GM12872 (cell line): ENCODE data around the gene AMDHD2.
A peak's percentile ranks its signal among the peaks of the same experiment; 100 is the strongest.

Source experiments
- TF ChIP-seq, protein P1 (sequence below): IDR thresholded peaks from 3 replicates; pipeline ENCODE4 v1.5.1; 2011; ENCODE audit warnings: low read depth, mild to moderate bottlenecking, low read length, moderate library complexity; ENCODE audit not compliant: insufficient read depth

The AMDHD2 gene

DNA sequence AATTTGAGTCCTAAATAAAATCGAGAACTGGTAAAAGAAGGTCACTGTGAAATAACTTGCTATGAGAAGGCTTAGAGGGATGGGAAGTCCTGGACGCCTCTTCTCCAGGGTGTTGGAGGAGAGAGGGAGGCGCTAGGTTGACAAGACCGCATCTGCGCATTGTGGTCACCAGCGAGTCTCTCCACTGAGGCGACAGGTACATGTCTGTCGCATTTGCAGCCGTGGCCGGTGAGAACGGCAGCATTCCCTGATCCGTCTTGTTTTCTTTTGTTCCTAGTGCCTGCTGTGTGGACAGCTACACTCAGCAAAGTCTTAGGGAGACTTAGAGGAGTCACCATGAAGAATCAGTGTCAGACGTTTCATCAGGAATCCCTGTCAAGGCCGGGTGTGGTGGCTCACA lies 14.5 kb upstream of the AMDHD2 start:
- TF ChIP-seq, protein P1, sequence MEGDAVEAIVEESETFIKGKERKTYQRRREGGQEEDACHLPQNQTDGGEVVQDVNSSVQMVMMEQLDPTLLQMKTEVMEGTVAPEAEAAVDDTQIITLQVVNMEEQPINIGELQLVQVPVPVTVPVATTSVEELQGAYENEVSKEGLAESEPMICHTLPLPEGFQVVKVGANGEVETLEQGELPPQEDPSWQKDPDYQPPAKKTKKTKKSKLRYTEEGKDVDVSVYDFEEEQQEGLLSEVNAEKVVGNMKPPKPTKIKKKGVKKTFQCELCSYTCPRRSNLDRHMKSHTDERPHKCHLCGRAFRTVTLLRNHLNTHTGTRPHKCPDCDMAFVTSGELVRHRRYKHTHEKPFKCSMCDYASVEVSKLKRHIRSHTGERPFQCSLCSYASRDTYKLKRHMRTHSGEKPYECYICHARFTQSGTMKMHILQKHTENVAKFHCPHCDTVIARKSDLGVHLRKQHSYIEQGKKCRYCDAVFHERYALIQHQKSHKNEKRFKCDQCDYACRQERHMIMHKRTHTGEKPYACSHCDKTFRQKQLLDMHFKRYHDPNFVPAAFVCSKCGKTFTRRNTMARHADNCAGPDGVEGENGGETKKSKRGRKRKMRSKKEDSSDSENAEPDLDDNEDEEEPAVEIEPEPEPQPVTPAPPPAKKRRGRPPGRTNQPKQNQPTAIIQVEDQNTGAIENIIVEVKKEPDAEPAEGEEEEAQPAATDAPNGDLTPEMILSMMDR = no peak

GRCh38 chr16:2507052-2507659 lies 13.0 kb upstream of the AMDHD2 start:
- TF ChIP-seq, protein P1 = peak; percentile 48; the same call in 2 of the 3 replicates

DNA sequence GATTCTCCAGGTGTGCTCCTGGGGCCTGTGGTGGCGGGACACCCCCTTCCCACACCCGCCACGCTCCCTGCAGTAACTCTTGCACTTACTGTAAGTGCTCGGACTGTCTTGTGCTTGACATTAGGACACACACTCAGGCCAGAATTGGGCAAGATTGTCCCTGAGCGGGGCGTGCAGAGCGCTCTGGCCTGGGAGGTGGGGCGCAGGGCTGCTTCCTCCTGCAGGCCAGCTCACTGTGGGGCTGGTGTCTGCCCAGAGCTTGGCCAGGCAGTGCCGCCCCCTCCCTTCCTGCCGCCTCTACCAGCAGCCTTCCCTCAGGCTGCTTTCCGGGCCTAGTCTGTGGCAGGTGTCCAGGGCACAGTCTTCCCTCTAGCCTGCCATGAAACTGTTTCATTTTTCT lies 12.5 kb upstream of the AMDHD2 start:
- TF ChIP-seq, protein P1 = no peak

GRCh38 chr16:2508722-2509400 lies 11.3 kb upstream of the AMDHD2 start:
- TF ChIP-seq, protein P1 = no peak

GRCh38 chr16:2511128-2511800 lies 8.9 kb upstream of the AMDHD2 start:
- TF ChIP-seq, protein P1 = no peak

DNA sequence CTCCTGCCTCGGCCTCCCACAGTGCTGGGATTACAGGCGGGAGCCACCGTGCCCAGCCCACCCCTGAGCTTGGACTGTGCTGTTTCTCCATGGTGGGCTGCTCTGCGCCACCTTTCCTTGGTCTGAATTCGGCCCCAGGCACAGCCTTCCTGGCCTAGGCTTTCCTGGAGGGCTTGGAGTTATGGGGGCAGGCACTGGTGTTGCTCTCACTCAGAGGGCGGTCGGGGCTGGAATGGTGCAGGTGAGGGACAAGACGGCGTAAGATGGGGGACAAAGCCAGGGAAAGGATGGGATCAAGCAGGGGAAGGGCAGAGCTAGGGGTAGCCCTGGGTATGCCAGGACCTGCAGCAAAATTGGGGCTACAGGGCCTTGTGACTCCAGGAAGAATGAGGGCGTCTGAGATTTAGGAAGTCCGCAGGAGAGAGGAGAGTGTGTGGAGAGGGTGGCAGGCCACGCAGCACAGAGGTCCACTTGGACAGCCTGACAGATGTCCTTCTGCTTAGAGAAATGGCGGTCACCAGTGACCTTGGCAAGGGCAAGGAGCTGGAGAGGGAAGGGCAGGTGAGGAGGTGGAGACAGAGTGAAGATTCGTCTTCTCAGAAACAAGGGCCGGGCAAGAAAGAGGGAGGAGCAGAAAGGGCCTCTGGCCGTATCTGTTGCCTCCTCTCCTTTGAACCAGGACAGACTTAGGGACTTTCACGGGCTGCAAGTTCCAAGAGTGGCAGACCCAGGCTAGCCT lies 8.0 kb upstream of the AMDHD2 start:
- TF ChIP-seq, protein P1 = no peak
